DOHH2 (cell line): ENCODE data around the gene TEDC2.

Experiments used
- H3F3A ChIP-seq: fragments of 200-600 bp; sonication (generic), shearing (Covaris generic); 2 replicates; pipeline ENCODE4 v1.6.0; 2016; ENCODE audit warnings: antibody characterized with exemption, mild to moderate bottlenecking; ENCODE audit not compliant: control insufficient read depth, insufficient read depth
- H3K27ac ChIP-seq: fragments of 200-600 bp; sonication (generic); 2 replicates; pipeline ENCODE4 v1.5.1; 2014; ENCODE audit warnings: low read depth, mild to moderate bottlenecking, low read length, moderate library complexity
- H3K27me3 ChIP-seq: fragments of 200-600 bp; sonication (generic); 2 replicates; pipeline ENCODE4 v1.6.1; 2014; ENCODE audit warnings: mild to moderate bottlenecking, low read length, mixed read lengths; ENCODE audit not compliant: control insufficient read depth
- H3K36me3 ChIP-seq: fragments of 200-600 bp; sonication (generic); 2 replicates; pipeline ENCODE4 v1.6.1; 2014; ENCODE audit warnings: mild to moderate bottlenecking, low read length, moderate library complexity, mixed read lengths; ENCODE audit not compliant: control insufficient read depth
- H3K4me1 ChIP-seq: fragments of 200-600 bp; sonication (generic); 2 replicates; pipeline ENCODE4 v1.6.1; 2014; ENCODE audit warnings: mild to moderate bottlenecking, low read length, mixed read lengths; ENCODE audit not compliant: control insufficient read depth
- H3K4me2 ChIP-seq: fragments of 200-600 bp; sonication (generic); 2 replicates; pipeline ENCODE4 v1.6.0; 2014; ENCODE audit warnings: mild to moderate bottlenecking, low read length, moderate library complexity
- H3K4me3 ChIP-seq: fragments of 200-600 bp; sonication (generic); 2 replicates; pipeline ENCODE4 v1.5.1; 2014; ENCODE audit warnings: mild to moderate bottlenecking, low read length, mixed read lengths
- H3K79me2 ChIP-seq: fragments of 200-600 bp; sonication (generic); 2 replicates; pipeline ENCODE4 v1.6.1; 2014; ENCODE audit warnings: mild to moderate bottlenecking, low read length, mixed read lengths; ENCODE audit not compliant: control insufficient read depth
- H3K9me2 ChIP-seq: fragments of 200-600 bp; sonication (generic); replicated peaks from 2 replicates; pipeline ENCODE4 v1.6.1; 2014; ENCODE audit warnings: mild to moderate bottlenecking, low read length, mixed read lengths; ENCODE audit not compliant: control insufficient read depth
- H3K9me3 ChIP-seq: fragments of 200-600 bp; sonication (generic); 2 replicates; pipeline ENCODE4 v1.6.1; 2014; ENCODE audit warnings: antibody characterized with exemption, low read length, mixed read lengths; ENCODE audit not compliant: control insufficient read depth, insufficient read depth
- H4K20me1 ChIP-seq: fragments of 200-600 bp; sonication (generic); 2 replicates; pipeline ENCODE4 v1.6.0; 2014; ENCODE audit warnings: low read depth, mild to moderate bottlenecking, antibody characterized with exemption, low read length, moderate library complexity; ENCODE audit not compliant: control insufficient read depth, insufficient read depth
- CTCF ChIP-seq: fragments of 200-600 bp; sonication (generic); IDR thresholded peaks from one replicate; pipeline ENCODE4 v1.5.1; 2014; ENCODE audit warnings: antibody characterized with exemption, mild to moderate bottlenecking, low read depth, low read length; ENCODE audit not compliant: poor library complexity, severe bottlenecking
- EZH2phosphoT487 ChIP-seq: fragments of 200-600 bp; sonication (generic); IDR thresholded peaks from 2 replicates; pipeline ENCODE4 v1.6.1; 2017; ENCODE audit warnings: borderline replicate concordance, mild to moderate bottlenecking, antibody characterized with exemption, low read length, moderate library complexity, mixed read lengths

Gene TEDC2

DNA sequence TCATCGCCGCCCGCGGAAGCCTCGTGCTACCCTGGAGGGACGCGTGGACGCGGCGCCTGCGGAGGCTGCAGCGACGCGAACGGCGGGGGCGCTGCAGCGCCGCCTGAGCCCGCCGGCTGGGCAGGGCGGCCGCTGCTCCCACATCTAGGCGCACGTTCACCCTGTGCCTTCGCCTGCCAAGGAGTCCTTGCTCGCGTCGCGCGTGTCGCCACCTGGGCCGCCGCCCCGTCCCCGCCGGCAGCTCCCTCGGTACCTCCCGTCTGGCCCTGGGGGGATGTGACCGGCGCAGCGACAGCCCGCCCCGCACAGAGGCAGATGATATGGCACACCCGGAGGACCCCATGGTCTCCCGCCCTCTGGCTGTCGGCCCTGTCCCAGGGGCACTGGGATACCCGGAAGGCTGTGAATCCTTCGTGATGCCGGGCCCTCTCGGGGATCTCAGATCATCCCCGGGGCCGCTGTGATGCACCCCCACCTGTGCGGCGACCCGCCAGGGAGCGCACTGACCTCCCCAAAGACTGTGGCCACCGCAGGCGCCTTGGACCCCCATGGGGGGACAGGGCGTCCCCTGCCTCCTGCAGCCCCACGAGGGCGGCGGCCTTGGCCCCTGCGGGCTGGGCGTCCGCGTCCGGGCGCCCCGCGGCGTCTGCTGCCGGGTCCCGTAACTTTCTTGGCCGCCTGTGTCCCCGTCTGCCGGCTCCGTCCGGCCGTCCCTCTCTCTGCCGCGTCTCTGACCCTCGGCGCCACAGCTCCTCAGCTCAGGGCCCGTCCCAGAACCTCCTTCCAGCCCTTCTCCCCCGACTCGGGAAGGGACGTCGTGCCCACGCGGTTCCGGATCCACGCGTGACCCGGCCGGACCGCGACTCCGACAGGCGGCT lies 14.3 kb downstream of the TEDC2 start:
- H3K9me2 ChIP-seq, result no peaks in the 10 kb centered on the region
- peak overlapping the region; percentile 97 for H3K4me3 ChIP-seq
- peaks cover 8% of the 10 kb centered on the region for H3K36me3 ChIP-seq
- H3K27me3 ChIP-seq, result no peaks in the 10 kb centered on the region
- H4K20me1 ChIP-seq, result peaks cover 21% of the 10 kb centered on the region; the same call in 1 of the 2 replicates
- H3K4me2 ChIP-seq, result peak overlapping the region; percentile 92
- peak overlapping the region; percentile 84 for H3K27ac ChIP-seq
- H3K9me3 ChIP-seq, result no peaks in the 10 kb centered on the region
- peak; percentile 40 for TF ChIP-seq CTCF
- TF ChIP-seq EZH2phosphoT487, result no peak
- H3K79me2 ChIP-seq, result peaks cover 64% of the 10 kb centered on the region
- peaks cover 59% of the 10 kb centered on the region for H3K4me1 ChIP-seq
- H3F3A ChIP-seq, result peaks cover 12% of the 10 kb centered on the region

- Histone ChIP-seq H3K27ac (peak within 1 kb of the TSS; percentile 84), H3K79me2 (peaks cover 71% of the 10 kb centered on the region), H3K9me3 (no peaks in the 10 kb centered on the region), H3K4me1 (peaks cover 52% of the 10 kb centered on the region), H3K4me3 (peak within 1 kb of the TSS; percentile 97), H3K4me2 (peak within 1 kb of the TSS; percentile 92), H3K9me2 (no peaks in the 10 kb centered on the region), H3F3A (peaks cover 10% of the 10 kb centered on the region), H3K27me3 (no peaks in the 10 kb centered on the region), H4K20me1 (peaks cover 21% of the 10 kb centered on the region; the same call in 1 of the 2 replicates), H3K36me3 (peaks cover 8% of the 10 kb centered on the region)
- TF ChIP-seq EZH2phosphoT487 (no peak), CTCF (no peak)
These were observed 15.0 kb downstream of the TEDC2 start, which contains the start of gene TBC1D24 for GRCh38 chr16:2474877-2475412. Gene TBC1D24, plus strand, starts transcription at chr16:2475127. Its CDS starts 21,022 bp downstream, at chr16:2496149.

- peaks cover 21% of the 10 kb centered on the region; the same call in 1 of the 2 replicates for H4K20me1 ChIP-seq
- peaks cover 11% of the 10 kb centered on the region for H3K36me3 ChIP-seq
- peaks cover 44% of the 10 kb centered on the region for H3K4me1 ChIP-seq
- H3K79me2 ChIP-seq, result peaks cover 78% of the 10 kb centered on the region
- H3K4me2 ChIP-seq, result peak overlapping the region; percentile 88
- H3K27ac ChIP-seq, result no peak overlapping the region
- TF ChIP-seq EZH2phosphoT487 (no peak), CTCF (peak; percentile 20)
- H3K9me2 ChIP-seq, result no peaks in the 10 kb centered on the region
- H3K4me3 ChIP-seq, result peak overlapping the region; percentile 82
- H3K9me3 ChIP-seq, result no peaks in the 10 kb centered on the region
- H3F3A ChIP-seq, result peaks cover 3% of the 10 kb centered on the region; the same call in 1 of the 2 replicates
- no peaks in the 10 kb centered on the region for H3K27me3 ChIP-seq
These were observed 15.8 kb downstream of the TEDC2 start for GRCh38 chr16:2475413-2476344.
